Muscle layer of duodenum (tissue), 2 donors: ENCODE data around the gene CCDC92.

ENCODE experiments used
- H3K27ac ChIP-seq: one replicate; pipeline ENCODE4 v1.7.0; 2013; ENCODE audit warnings: mild to moderate bottlenecking, low read length
- H3K27me3 ChIP-seq: one replicate; pipeline ENCODE4 v1.7.0; 2013; ENCODE audit warnings: low read depth, mild to moderate bottlenecking, control low read depth, low read length
- H3K36me3 ChIP-seq, 2 donors: one replicate each; pipeline ENCODE4 v1.7.0; 2013; ENCODE audit warnings: low read length in 2 of 2, control low read depth in 1 of 2, mild to moderate bottlenecking in 1 of 2; ENCODE audit not compliant: insufficient read depth in 2 of 2, control insufficient read depth in 1 of 2
- H3K4me1 ChIP-seq, 2 donors: one replicate each; pipeline ENCODE4 v1.7.0; 2013; ENCODE audit warnings: low read length in 2 of 2, mild to moderate bottlenecking in 2 of 2, control low read depth in 1 of 2, moderate library complexity in 1 of 2; ENCODE audit not compliant: insufficient read depth in 2 of 2, control insufficient read depth in 1 of 2
- H3K4me3 ChIP-seq, 2 donors: one replicate each; pipeline ENCODE4 v1.7.0; 2013; ENCODE audit warnings: low read length in 2 of 2, low read depth in 1 of 2, mild to moderate bottlenecking in 1 of 2
- H3K9me3 ChIP-seq, 2 donors: one replicate each; pipeline ENCODE4 v1.7.0; 2013; ENCODE audit warnings: low read length in 2 of 2, control low read depth in 1 of 2, mild to moderate bottlenecking in 1 of 2; ENCODE audit not compliant: control insufficient read depth in 1 of 2
- donor health status: healthy.

The CCDC92 gene

DNA sequence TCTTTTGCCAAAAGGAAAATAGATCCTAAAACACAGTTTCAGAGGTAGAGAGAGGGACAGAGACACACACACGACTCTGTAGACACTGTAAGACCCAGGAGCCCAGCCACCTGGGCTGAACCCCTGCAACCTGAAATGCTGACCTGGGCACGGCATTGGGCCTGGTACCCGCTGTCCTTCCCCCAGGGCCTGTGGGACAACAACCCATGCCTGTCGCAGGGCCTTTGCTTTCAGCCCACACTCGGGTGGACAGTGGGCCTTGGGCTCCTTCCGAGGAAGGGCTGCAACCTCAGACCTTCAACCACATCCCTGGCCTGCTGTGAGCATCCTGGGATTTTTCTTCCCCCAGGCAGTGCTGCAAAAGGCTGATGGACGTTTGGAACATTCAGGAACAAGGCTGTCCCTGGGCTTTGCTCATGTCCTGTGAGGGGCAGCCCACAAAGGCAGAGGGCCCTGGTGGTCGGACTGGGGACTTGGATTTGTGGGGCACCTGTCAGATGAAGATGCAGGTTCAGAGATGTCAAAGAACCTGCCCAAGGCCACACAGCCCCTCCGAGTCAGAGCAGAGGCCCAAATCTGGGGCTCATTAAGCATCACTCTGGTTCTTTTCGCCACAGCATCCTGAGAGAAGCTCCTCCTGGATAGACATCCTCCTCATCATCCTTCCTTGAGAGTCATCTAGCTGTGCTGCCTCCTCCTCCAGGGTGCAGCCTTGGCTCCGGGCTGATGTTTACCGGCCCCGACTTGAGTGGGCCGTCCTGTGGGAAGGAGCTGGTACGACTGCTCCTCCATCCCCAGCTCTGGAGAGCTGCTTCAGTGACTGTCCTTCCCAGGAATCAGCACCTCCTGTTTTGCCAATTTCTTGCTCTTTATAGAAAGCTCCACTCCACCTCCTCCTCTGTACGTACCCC is 32.7 kb downstream of the CCDC92 start:
- no peaks in the 10 kb centered on the region for H3K9me3 ChIP-seq
- H3K27me3 ChIP-seq = no peaks in the 10 kb centered on the region
- no peak overlapping the region for H3K4me3 ChIP-seq
- no peaks in the 10 kb centered on the region for H3K4me1 ChIP-seq
- H3K36me3 ChIP-seq = peaks cover 28 to 75% of the 10 kb centered on the region in 2 donors
- H3K27ac ChIP-seq = no peak overlapping the region

DNA sequence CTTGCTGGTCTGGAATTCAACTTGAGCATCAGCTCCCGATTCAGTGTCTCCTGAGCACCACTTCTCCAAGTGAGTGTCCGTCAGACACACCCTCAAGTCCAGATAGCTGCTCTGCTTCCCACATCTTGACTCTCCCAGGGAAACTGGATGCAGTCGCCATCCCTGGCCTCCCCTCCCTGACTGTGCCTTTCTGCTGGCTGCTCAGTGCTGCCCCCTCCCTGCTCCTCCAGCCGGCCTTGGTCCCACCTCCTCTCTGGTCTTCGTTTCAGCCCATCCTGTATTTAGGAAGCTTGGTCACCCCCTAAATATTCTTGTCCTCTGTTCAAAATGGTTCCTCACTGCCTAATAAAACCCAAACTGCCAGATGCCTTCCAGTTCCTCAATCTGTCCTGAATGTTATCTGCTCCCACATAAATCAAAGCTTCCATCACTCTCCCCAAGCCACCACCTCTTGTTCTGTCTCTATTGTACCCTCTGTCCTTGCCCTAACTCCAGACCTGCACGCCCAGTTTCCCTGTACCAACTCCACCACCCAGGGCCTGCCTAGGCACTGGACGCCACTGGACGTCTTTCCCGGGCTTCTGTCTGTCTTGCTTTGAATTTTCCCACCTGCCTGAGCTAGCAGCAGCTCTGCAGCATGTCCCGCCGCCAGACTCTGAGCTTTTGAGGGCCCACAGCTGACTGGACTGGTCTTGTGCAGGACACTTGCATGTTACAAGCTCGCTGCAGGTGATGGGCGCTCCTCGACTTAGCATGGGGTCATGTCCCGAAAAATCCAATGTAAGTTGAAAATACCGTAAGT is 33.8 kb downstream of the CCDC92 start:
- Histone ChIP-seq H3K27me3 (no peaks in the 10 kb centered on the region), H3K9me3 (no peaks in the 10 kb centered on the region), H3K27ac (no peak overlapping the region), H3K4me3 (no peak overlapping the region), H3K4me1 (no peaks in the 10 kb centered on the region), H3K36me3 (peaks cover 28 to 65% of the 10 kb centered on the region in 2 donors)

DNA sequence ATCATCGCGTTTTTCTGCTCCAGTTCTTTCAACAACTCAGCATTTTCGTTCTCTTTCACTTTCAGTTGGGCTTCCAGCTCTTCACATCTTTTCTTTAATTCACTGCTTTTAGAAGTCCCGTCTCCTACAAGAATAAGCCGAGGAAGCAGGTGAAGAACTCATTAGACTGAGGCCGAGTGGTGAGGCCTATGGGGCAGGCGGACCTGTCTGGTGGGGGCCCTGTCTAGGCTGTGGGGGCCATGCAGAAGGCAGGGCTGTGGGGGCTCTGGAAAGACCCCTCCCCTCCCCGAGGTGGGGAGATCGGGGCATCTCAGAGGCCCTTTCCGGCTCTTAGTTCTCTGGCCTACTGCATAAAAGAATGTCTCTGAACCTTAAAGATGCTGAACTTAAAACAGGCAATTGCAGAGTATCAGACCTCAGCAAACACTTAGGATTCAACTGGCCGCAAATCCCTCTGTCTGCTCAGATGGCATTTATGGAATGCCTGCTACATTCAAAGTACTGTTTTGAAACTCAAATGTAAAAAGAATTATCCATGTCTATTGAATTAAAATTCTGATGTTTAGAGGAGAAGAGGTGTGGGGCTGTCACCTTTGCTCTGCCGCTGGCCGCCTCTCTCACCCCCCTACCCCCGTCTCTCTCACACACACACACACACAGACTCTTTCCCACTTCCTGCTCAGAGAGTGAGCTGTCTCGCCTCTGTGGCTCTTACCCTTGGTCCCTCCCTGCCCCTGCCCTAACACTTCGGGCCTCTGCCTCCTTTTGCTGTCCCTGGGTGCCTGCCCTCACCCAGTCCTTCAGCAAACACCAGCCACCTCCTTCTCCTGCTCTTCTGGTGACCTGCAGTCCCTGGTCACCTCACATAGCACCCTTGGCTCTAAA is 34.7 kb downstream of the CCDC92 start:
- Histone ChIP-seq H3K27ac (no peak overlapping the region), H3K36me3 (peaks cover 27 to 56% of the 10 kb centered on the region in 2 donors), H3K27me3 (no peaks in the 10 kb centered on the region), H3K4me1 (no peaks in the 10 kb centered on the region), H3K9me3 (no peaks in the 10 kb centered on the region), H3K4me3 (no peak overlapping the region)

DNA sequence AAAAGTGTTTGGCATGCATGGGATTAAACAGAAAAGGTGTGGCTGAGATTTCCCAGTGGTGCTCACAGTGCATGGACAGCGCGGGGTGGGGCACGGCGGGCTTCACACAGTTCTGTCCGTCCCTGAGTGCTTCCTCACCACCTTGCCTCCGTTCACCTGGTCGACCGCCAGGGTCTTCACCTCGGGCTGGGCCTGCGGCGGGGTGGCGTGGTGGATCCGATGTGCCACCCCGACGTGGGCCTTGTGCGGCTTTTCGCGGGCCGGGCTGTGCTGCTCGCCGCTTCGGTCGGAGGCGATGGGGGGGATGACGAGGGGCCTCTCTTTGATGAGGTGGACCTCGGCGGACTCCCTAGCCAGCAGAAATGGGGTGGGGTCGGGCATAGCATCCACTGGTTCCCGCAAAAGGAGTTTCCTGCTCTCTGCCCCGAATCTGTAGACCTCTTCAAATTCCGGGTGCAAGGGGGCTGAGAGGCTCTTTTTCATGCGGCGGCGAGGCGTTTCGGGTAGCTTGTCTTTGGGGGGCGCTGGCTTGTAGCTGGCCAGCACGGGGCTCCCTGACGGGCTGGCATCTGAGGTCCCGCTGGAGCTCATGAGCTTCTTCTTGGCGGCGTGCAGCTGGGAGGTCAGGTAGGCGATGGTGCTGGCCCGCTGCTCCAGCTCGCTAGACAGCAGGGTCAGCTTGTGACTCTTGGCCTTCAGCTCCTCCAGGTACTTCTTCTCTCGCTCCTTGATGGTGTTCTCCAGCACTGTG is 35.5 kb downstream of the CCDC92 start:
- Histone ChIP-seq H3K4me3 (no peak overlapping the region), H3K9me3 (no peaks in the 10 kb centered on the region), H3K4me1 (no peaks in the 10 kb centered on the region), H3K36me3 (peaks cover 19 to 48% of the 10 kb centered on the region in 2 donors), H3K27me3 (no peaks in the 10 kb centered on the region), H3K27ac (no peak overlapping the region)

DNA sequence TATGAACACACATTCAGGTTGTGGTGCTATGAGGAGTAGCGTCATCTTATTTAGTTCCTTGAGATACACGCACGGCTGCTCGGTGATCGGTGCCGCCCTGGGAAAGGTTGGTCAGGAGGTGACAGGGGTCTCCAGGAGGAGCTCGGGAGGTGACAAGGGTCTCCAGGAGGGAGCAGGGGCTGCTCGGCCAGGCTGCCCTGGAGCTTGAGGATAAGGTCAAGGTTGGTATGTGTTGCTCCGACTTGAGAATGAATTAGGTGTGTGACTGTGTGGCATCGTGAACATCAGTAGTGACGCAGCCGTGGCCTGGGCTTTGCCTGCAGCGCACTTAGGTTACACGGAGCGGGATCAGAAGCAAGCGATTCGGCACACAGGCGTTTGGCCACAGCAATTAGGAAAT is 36.2 kb downstream of the CCDC92 start:
- Histone ChIP-seq H3K9me3 (no peaks in the 10 kb centered on the region), H3K27ac (no peak overlapping the region), H3K4me3 (no peak overlapping the region), H3K27me3 (no peaks in the 10 kb centered on the region), H3K36me3 (peaks cover 13 to 41% of the 10 kb centered on the region in 2 donors), H3K4me1 (no peaks in the 10 kb centered on the region)

DNA sequence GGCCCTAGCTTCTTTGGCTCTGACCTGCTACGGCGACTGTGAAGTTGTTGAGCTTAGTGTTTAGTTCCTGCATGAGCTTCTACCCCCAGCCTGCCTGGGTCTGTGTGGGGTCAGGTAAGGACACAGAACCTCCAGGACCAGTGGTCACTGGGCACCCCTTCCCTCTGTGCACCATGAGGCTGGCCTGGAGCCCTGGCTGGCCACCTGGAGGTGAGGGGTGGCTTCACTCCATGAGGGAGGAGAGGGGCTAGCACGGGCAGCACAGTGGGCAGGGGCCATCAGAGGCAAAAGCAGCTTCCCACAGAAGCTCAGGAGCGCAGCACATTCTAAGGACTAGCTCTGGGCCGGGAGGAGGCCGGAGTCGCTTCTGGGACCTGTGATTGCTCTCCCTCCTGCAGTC is 36.7 kb downstream of the CCDC92 start:
- Histone ChIP-seq H3K4me1 (no peaks in the 10 kb centered on the region), H3K36me3 (peaks cover 13 to 36% of the 10 kb centered on the region in 2 donors), H3K27me3 (no peaks in the 10 kb centered on the region)

DNA sequence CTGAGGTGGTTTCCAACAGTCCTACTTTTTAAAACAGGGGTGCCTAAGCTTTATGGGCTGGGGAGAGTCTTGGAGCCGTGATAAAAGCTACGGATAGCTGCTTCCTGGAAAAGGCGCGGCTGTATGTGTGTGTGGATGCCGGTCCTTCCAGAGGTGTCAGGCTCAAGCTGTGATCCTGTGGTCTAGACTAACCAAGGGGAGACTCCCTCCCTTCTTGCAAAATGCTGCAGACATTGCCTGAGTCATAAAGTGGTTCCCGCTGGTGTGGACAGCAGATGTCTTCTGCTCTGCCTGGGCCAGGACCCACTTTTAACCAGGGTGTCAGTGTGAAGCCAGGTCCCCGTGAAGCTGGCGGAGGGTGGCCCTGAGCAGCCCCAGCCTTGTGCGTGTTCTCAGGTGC is 37.8 kb downstream of the CCDC92 start:
- Histone ChIP-seq H3K36me3 (peaks cover 6 to 27% of the 10 kb centered on the region in 2 donors), H3K27ac (no peak overlapping the region), H3K4me3 (no peak overlapping the region), H3K27me3 (no peaks in the 10 kb centered on the region), H3K4me1 (no peaks in the 10 kb centered on the region), H3K9me3 (no peaks in the 10 kb centered on the region)

More for the DNA sequence above, 36.7 kb downstream of the CCDC92 start:
- H3K9me3 ChIP-seq = no peaks in the 10 kb centered on the region
- no peak overlapping the region for H3K27ac ChIP-seq
- H3K4me3 ChIP-seq = no peak overlapping the region

DNA sequence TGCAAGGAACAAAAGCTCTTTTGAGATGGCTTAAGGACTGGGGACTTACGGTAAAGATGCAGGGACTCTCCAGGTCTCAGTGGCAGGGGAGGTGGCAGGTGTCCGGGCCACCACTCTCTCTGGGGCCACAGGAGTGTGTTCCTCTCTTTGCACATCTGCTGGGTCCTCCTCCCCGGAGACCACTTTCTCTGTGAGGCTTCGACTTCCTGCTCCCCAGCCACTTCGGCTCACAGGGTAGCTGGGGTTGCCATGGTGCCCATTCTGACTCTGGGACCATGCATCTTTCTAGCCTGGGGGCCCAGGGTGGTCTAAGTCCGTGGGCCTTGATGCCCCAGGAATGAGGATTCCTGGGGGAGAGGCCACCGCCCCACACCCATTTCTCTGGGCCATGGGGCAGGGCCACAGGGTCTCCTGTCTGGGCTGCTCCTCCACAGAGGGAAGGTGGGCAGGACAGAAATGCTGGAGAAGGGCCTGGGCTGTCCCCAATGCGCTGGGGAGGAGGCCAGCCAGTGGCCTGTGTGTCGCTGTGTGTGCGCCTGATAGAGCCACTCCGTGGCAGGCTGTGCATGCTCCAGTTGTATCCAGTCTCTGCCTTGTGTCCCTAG is 38.5 kb downstream of the CCDC92 start:
- Histone ChIP-seq H3K4me3 (no peak overlapping the region), H3K4me1 (no peaks in the 10 kb centered on the region), H3K27me3 (no peaks in the 10 kb centered on the region), H3K9me3 (no peaks in the 10 kb centered on the region), H3K27ac (no peak overlapping the region), H3K36me3 (peaks cover 0 to 20% of the 10 kb centered on the region in 2 donors)

DNA sequence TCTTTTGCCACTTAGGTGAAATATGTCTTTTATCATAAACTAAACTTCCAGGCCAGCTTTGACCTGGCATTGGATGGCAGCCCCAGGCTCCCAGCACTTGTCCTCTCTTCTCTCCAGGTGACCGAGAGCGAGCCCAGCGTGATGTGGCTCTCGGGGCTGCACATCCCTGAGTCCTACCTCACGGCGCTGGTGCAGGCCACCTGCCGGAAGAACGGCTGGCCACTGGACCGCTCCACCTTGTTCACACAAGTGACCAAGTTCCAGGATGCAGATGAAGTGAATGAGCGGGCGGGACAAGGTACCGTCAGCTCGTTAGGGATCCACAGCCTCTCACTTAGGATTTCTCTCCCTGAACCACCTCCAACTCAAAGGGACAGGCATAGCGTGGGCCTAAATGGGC is 39.4 kb downstream of the CCDC92 start:
- H3K27ac ChIP-seq = no peak overlapping the region
- no peaks in the 10 kb centered on the region for H3K9me3 ChIP-seq
- H3K4me1 ChIP-seq = no peaks in the 10 kb centered on the region
- H3K4me3 ChIP-seq = no peak overlapping the region
- H3K36me3 ChIP-seq = peaks cover 0 to 17% of the 10 kb centered on the region in 2 donors
- no peaks in the 10 kb centered on the region for H3K27me3 ChIP-seq

DNA sequence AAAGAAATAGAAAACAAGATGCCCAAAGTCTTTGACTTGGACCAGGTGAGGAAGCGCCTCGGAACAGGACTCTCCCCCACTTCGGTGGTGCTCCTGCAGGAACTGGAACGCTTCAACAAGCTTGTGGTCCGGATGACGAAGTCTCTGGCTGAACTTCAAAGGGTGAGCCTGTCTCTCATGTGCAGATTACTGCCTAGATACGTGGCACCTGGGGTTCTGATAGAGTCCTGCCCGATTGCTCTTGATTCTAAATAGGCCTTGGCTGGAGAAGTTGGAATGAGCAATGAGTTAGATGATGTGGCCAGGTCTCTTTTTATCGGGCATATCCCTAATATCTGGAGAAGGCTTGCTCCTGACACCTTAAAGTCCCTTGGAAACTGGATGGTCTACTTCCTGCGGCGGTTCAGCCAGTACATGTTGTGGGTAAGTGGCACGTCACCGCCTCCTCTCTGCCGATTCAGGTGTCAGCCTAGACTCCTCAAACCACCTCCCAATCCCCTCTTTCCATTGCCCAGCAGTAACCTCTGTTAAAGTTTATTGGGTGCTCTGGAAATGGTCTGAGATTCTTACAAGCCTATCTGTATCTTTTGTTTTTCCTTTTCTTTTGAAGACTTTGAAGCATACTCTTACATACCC is 40.8 kb downstream of the CCDC92 start:
- H3K27me3 ChIP-seq = no peaks in the 10 kb centered on the region
- no peaks in the 10 kb centered on the region for H3K4me1 ChIP-seq
- H3K4me3 ChIP-seq = no peak overlapping the region
- H3K9me3 ChIP-seq = no peaks in the 10 kb centered on the region
- peaks cover 0 to 5% of the 10 kb centered on the region in 2 donors for H3K36me3 ChIP-seq
- H3K27ac ChIP-seq = no peak overlapping the region
